Measurements from ENCODE around the gene SRRM4. TPM values are rescaled to one million over a fixed set of nuclear protein-coding genes. Genes with fewer than 3 reads are reported as not detected.

The SRRM4 gene
- total and polyA plus RNA-seq, 12 donors: 0.06 to 0.49 (median 0.29) TPM

DNA sequence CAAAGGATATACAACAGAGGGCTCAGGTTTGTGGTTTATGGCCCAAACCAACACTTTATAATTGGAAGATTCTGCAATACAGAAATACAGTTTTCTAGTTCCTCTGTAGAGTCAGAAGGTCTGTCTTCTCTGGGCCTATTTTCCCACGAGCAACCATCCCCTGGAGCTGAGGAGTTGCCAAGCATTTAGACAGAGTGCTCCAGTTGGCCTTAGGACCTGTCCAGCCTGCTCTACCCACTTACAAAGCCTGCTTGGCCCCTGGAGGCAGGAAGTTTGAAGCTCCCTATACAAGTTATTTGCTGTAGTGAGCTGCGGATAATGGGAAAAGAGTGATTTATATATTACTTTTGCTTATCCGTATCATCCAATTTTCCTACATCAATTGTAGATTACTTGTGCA, 136.6 kb downstream of the SRRM4 start:
- 70 to 73% methylated on average over 3 of the region's 3 CpGs for WGBS, 2 donors
- no peaks in the 10 kb centered on the region for H3K36me3 ChIP-seq
- DNase-seq (no peak), ATAC-seq (peak in 1 of 8 donors; percentile 39)
- peaks cover 0 to 6% (median 0%) of the 10 kb centered on the region in 9 donors for H3K4me1 ChIP-seq
- H3K9me3 ChIP-seq: no peaks in the 10 kb centered on the region
- peaks cover 0 to 5% (median 0%) of the 10 kb centered on the region in 7 donors for H3K27me3 ChIP-seq
- intact Hi-C loops (cut with DNase I): loop anchor here in 7 of 10 donors (2.0 to 10.0 kb wide), 11 partner anchors 57 to 429 kb away; partner anchors contain the start of gene HSPB8 (in 1 of the 7)
- no peak for TF ChIP-seq CTCF (IDR thresholded peaks at IDR 0.05)
- no peak overlapping the region for H3K4me3 ChIP-seq
- no peak overlapping the region for H3K27ac ChIP-seq

- ATAC-seq: no peak
- Histone ChIP-seq H3K4me1 (peaks cover 0 to 6% (median 0%) of the 10 kb centered on the region in 9 donors), H3K4me3 (no peak overlapping the region), H3K9me3 (no peaks in the 10 kb centered on the region), H3K27ac (no peak overlapping the region), H3K36me3 (no peaks in the 10 kb centered on the region), H3K27me3 (peaks cover 0 to 5% (median 0%) of the 10 kb centered on the region in 7 donors)
- DNase-seq: no peak
- 78 to 86% methylated on average over 3 of the region's 3 CpGs for WGBS, 2 donors
- intact Hi-C loops (cut with DNase I): loop anchor here in 7 of 10 donors (5.0 to 10.0 kb wide), 9 partner anchors 56 to 429 kb away; partner anchors contain the start of gene HSPB8 (in 1 of the 7)
- TF ChIP-seq CTCF (IDR thresholded peaks at IDR 0.05): no peak
Observed at GRCh38 chr12:119118625-119119024, 137.3 kb downstream of the SRRM4 start.

GRCh38 chr12:119122047-119122446, 140.7 kb downstream of the SRRM4 start:
- no peak for TF ChIP-seq CTCF (IDR thresholded peaks at IDR 0.05)
- Histone ChIP-seq H3K36me3 (no peaks in the 10 kb centered on the region), H3K27me3 (peaks cover 0 to 5% (median 0%) of the 10 kb centered on the region in 7 donors), H3K4me1 (no peaks in the 10 kb centered on the region), H3K4me3 (no peak overlapping the region), H3K27ac (no peak overlapping the region), H3K9me3 (no peaks in the 10 kb centered on the region)
- 70 to 71% methylated on average over 5 of the region's 5 CpGs for WGBS, 2 donors
- intact Hi-C loops (cut with DNase I): no loop called here
- no peak for DNase-seq
- no peak for ATAC-seq

DNA sequence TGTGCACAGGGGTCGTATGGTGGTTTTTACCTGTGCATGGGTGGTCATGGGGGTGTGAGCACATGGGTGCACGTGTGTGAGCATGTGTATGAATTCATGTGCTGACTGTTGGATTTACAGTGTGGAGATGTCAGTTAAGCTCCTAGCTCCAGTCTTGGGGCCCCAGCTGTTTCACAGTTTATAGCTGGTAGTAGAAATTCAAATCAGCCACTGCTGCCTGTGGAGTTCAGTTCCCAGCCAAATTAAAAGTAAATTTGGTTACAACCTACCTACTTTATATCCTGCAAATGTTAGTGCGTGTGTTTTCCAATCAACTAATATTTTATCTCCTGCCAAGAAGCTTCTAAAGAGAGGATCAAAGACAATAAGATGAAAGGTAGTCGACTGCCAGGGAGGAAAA, 141.4 kb downstream of the SRRM4 start:
- DNase-seq: no peak
- H3K27me3 ChIP-seq: peaks cover 0 to 5% (median 0%) of the 10 kb centered on the region in 7 donors
- no peaks in the 10 kb centered on the region for H3K36me3 ChIP-seq
- no peaks in the 10 kb centered on the region for H3K4me1 ChIP-seq
- no peaks in the 10 kb centered on the region for H3K9me3 ChIP-seq
- ATAC-seq: no peak
- no peak overlapping the region for H3K4me3 ChIP-seq
- 79 to 86% methylated on average over 4 of the region's 4 CpGs for WGBS, 2 donors
- intact Hi-C loops (cut with DNase I): no loop called here
- no peak overlapping the region for H3K27ac ChIP-seq
- no peak for TF ChIP-seq CTCF (IDR thresholded peaks at IDR 0.05)

Data from heart right ventricle (tissue), 16 donors.